ENCODE results near the gene SPO11. TPM values are rescaled to one million over a fixed set of nuclear protein-coding genes. Genes with fewer than 3 reads are reported as not detected.

SPO11 gene
- total and polyA plus RNA-seq, 10 of the 15 experiments (the other 5 are each of a cell fraction or from before 2014, with no cell fraction given), result not detected

DNA sequence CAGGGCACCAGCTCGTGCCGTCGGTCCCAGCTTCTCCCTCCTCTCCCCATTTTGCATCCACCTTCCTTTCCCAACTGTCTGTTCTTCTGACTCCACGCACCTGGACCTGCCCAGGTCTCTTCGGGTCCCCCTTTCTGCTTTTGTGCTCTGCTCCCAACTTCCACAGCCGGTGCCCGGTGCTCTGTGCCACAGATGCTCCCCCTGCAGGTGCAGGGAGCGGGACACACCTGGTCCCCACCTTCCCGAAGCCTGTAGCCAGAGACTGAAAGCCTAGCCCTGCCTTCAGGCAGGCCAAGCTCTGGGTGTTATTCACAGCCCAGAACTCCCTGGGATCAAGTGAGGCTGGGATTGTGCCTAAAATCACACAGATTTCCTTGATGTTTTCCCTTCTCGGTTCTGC, 38.6 kb upstream of the SPO11 start:
- Histone ChIP-seq H3K9me3 (replicated peaks; ENCODE audit: control insufficient read depth, insufficient read depth, low read length) (no peaks in the 10 kb centered on the region), H3K4me3 (no peak overlapping the region), H4K20me1 (ENCODE audit: control insufficient read depth, insufficient read depth) (no peaks in the 10 kb centered on the region), H2AFZ (ENCODE audit: control insufficient read depth, low read depth, low read length) (no peak overlapping the region), H3K36me3 (ENCODE audit: control insufficient read depth in 2 of 2, insufficient read depth in 2 of 2, low read length in 1 of 2) (no peaks in the 10 kb centered on the region), H3K79me2 (ENCODE audit: control insufficient read depth, insufficient read depth, low read length) (no peaks in the 10 kb centered on the region), H3K9ac (ENCODE audit: control insufficient read depth, insufficient read depth, low read length) (no peak overlapping the region), H3K4me2 (ENCODE audit: control insufficient read depth, insufficient read depth) (no peak overlapping the region), H3K27me3 (replicated peaks in 1 of 2; ENCODE audit: control insufficient read depth in 2 of 2, insufficient read depth in 2 of 2, low read length in 1 of 2) (peaks cover 5 to 15% of the 10 kb centered on the region in 2 experiments; a peak in 3 of 4 replicates), H3K27ac (ENCODE audit: control insufficient read depth, insufficient read depth) (no peak overlapping the region), H3K4me1 (ENCODE audit: control insufficient read depth, insufficient read depth, low read length) (no peaks in the 10 kb centered on the region)
- in situ Hi-C loops (cut with MboI), result no loop called here
- ATAC-seq, result no peak
- no peak for TF ChIP-seq ZNF384 (IDR thresholded peaks at IDR 0.05; ENCODE audit: borderline replicate concordance, low read depth, low read length)
- TF ChIP-seq IKZF2 (IDR thresholded peaks at IDR 0.05), result no peak
- TF ChIP-seq KLF5 (IDR thresholded peaks at IDR 0.05; ENCODE audit: partially characterized antibody), result no peak
- no peak for TF ChIP-seq SPI1 (IDR thresholded peaks at IDR 0.05; ENCODE audit: borderline replicate concordance, insufficient read depth, low read depth, low read length)
- no peak for TF ChIP-seq ZZZ3 (IDR thresholded peaks at IDR 0.05; ENCODE audit: control insufficient read depth, insufficient read length, low read depth)
- FAIRE-seq, result no peak
- RAD21 ChIA-PET (ENCODE audit: unreplicated experiment), result no interaction called here
- intact Hi-C loops (cut with micrococcal nuclease; ENCODE audit: unreplicated experiment), result no loop called here
- 17% methylated on average over 9 of the region's 10 CpGs for WGBS (ENCODE audit: insufficient coverage, insufficient replicate concordance, low lambda C conversion rate, missing lambda C conversion rate)
- CTCF ChIA-PET, result no interaction called here
- POLR2A ChIA-PET, result no interaction called here
- SMC1A ChIA-PET (ENCODE audit: uncharacterized antibody, unreplicated experiment), result no interaction called here
- BruUV-seq (replicated peaks), result no TSS peak
- no peak for DNase-seq (ENCODE audit: low read depth, low spot score)

DNA sequence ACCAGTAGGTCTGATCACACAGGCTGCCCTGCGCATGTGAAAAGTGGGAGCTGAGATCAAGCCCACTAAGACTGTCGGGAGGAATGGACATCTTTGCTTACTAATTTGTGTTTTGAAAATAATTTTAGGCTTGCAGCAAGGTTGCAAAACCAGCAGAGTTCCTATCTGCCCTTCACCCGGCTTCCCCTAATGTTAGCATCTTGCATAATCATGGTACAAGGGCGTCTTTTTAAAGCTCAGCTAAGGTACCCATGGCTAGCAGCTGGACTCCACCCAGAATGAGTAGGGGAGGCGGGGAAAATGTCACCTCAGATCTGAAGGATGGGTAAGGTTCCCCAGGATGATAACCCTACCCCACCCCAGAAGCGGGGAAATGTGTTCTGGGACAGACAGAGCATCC, 37.9 kb upstream of the SPO11 start:
- Histone ChIP-seq H3K9me3 (replicated peaks; ENCODE audit: control insufficient read depth, insufficient read depth, low read length) (no peaks in the 10 kb centered on the region), H3K27ac (ENCODE audit: control insufficient read depth, insufficient read depth) (no peak overlapping the region), H3K79me2 (ENCODE audit: control insufficient read depth, insufficient read depth, low read length) (no peaks in the 10 kb centered on the region), H3K4me1 (ENCODE audit: control insufficient read depth, insufficient read depth, low read length) (no peaks in the 10 kb centered on the region), H3K36me3 (ENCODE audit: control insufficient read depth in 2 of 2, insufficient read depth in 2 of 2, low read length in 1 of 2) (no peaks in the 10 kb centered on the region), H4K20me1 (ENCODE audit: control insufficient read depth, insufficient read depth) (no peaks in the 10 kb centered on the region), H3K4me2 (ENCODE audit: control insufficient read depth, insufficient read depth) (no peak overlapping the region), H3K9ac (ENCODE audit: control insufficient read depth, insufficient read depth, low read length) (no peak overlapping the region), H3K27me3 (replicated peaks in 1 of 2; ENCODE audit: control insufficient read depth in 2 of 2, insufficient read depth in 2 of 2, low read length in 1 of 2) (peaks cover 5 to 15% of the 10 kb centered on the region in 2 experiments; a peak in 3 of 4 replicates), H3K4me3 (no peak overlapping the region), H2AFZ (ENCODE audit: control insufficient read depth, low read depth, low read length) (no peak overlapping the region)
- WGBS (ENCODE audit: insufficient coverage, insufficient replicate concordance, low lambda C conversion rate, missing lambda C conversion rate), result 14% methylated on average over 6 of the region's 6 CpGs
- FAIRE-seq, result no peak
- no peak for ATAC-seq
- BruUV-seq (replicated peaks), result no TSS peak
- TF ChIP-seq ZSCAN29 (IDR thresholded peaks at IDR 0.05) (no peak), ZNF217 (IDR thresholded peaks at IDR 0.05) (no peak), ZNF384 (IDR thresholded peaks at IDR 0.05; ENCODE audit: borderline replicate concordance, low read depth, low read length) (no peak)
- intact Hi-C loops (cut with micrococcal nuclease; ENCODE audit: unreplicated experiment), result no loop called here
- CTCF ChIA-PET, result no interaction called here
- in situ Hi-C loops (cut with MboI), result no loop called here
- POLR2A ChIA-PET, result no interaction called here
- SMC1A ChIA-PET (ENCODE audit: uncharacterized antibody, unreplicated experiment), result no interaction called here
- no peak for DNase-seq (ENCODE audit: low read depth, low spot score)
- RAD21 ChIA-PET (ENCODE audit: unreplicated experiment), result no interaction called here

All from GM12878 (cell line).